ENCODE data around the gene THY1. TPM values are rescaled to one million over a fixed set of nuclear protein-coding genes. Genes with fewer than 3 reads are reported as not detected.

THY1 gene
- total and polyA plus RNA-seq, 2 of the 8 experiments (the other 6 are each of a cell fraction or from before 2014, with no cell fraction given) = 286 to 2,479 TPM

- Histone ChIP-seq H4K8ac (ENCODE audit: extremely low read depth, insufficient read depth, low read length) (no peak overlapping the region), H3K4me3 (ENCODE audit: extremely low read depth in 1 of 4, insufficient read depth in 2 of 4, low read depth in 3 of 4, low read length in 4 of 4) (no peak overlapping the region), H3K4me2 (ENCODE audit: insufficient read depth in 1 of 2, low read depth in 2 of 2, low read length in 2 of 2) (no peak overlapping the region), H4K20me1 (replicated peaks in 1 of 2; ENCODE audit: control insufficient read depth in 1 of 2, insufficient read depth in 2 of 2, low read length in 2 of 2) (no peaks in the 10 kb centered on the region), H3K79me1 (ENCODE audit: low read depth, low read length) (no peaks in the 10 kb centered on the region), H2AFZ (ENCODE audit: low read length) (no peak overlapping the region), H3K27ac (ENCODE audit: low read depth, low read length) (no peak overlapping the region), H3K4me1 (replicated peaks in 1 of 4; ENCODE audit: control insufficient read depth in 3 of 4, insufficient read depth in 4 of 4, low read length in 3 of 4) (peaks cover 0 to 13% (median 10%) of the 10 kb centered on the region in 4 experiments; a peak in 6 of 7 replicates), H3K9me3 (ENCODE audit: insufficient read depth in 2 of 2, low read depth in 1 of 2, low read length in 1 of 2) (no peaks in the 10 kb centered on the region), H2BK20ac (ENCODE audit: low read length) (no peak overlapping the region), H2BK12ac (ENCODE audit: low read depth, low read length) (no peak overlapping the region), H3K79me2 (ENCODE audit: control insufficient read depth in 1 of 2, insufficient read depth in 2 of 2, low read length in 2 of 2) (no peaks in the 10 kb centered on the region), H2BK5ac (ENCODE audit: low read depth, low read length) (no peak overlapping the region), H3K9ac (replicated peaks in 1 of 4; ENCODE audit: extremely low read depth in 1 of 4, low read depth in 3 of 4, low read length in 3 of 4) (no peak overlapping the region), H3K56ac (replicated peaks; ENCODE audit: insufficient read length, low read depth, low read length) (no peak overlapping the region), H3K18ac (ENCODE audit: extremely low read depth, low read length) (no peak overlapping the region), H2BK15ac (ENCODE audit: low read length) (no peak overlapping the region), H3K14ac (ENCODE audit: insufficient read length) (no peak overlapping the region), H3K23me2 (ENCODE audit: low read depth, low read length) (peaks cover 12% of the 10 kb centered on the region), H2AK5ac (ENCODE audit: low read depth, low read length) (no peak overlapping the region), H4K5ac (ENCODE audit: insufficient read length, low read depth, low read length) (no peak overlapping the region), H4K91ac (replicated peaks; ENCODE audit: insufficient read length, low read length) (no peak overlapping the region), H3K23ac (ENCODE audit: insufficient read length) (no peak overlapping the region), H3K36me3 (ENCODE audit: control insufficient read depth in 2 of 4, insufficient read depth in 4 of 4, low read length in 3 of 4) (no peaks in the 10 kb centered on the region), H2BK120ac (replicated peaks; ENCODE audit: low read depth, low read length) (no peak overlapping the region), H3K27me3 (replicated peaks in 1 of 4; ENCODE audit: control insufficient read depth in 3 of 4, extremely low read depth in 1 of 4, insufficient read depth in 3 of 4, low read length in 3 of 4) (peaks cover 0 to 12% (median 8%) of the 10 kb centered on the region in 4 experiments; a peak in 6 of 7 replicates), H3K4ac (replicated peaks; ENCODE audit: insufficient read length, low read depth, low read length) (no peak overlapping the region)
- TF ChIP-seq, protein P1, sequence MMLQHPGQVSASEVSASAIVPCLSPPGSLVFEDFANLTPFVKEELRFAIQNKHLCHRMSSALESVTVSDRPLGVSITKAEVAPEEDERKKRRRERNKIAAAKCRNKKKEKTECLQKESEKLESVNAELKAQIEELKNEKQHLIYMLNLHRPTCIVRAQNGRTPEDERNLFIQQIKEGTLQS (IDR thresholded peaks at IDR 0.05; ENCODE audit: insufficient read depth, low read depth, low read length) = no peak
- peak; percentile 2 to 5; a peak in 1 of 4 replicates for TF ChIP-seq RAD21 (IDR thresholded peaks at IDR 0.05 in 1 of 2, conservative IDR thresholded peaks at IDR 0.05 in 1 of 2; ENCODE audit: low read depth in 2 of 2, low read length in 2 of 2)
- no peak for TF ChIP-seq TBP (IDR thresholded peaks at IDR 0.05; ENCODE audit: low read depth, low read length)
- TF ChIP-seq HDAC2 (IDR thresholded peaks at IDR 0.05; ENCODE audit: borderline replicate concordance in 1 of 2, low read depth in 2 of 2, low read length in 2 of 2) = no peak
- no peak for TF ChIP-seq USF2 (IDR thresholded peaks at IDR 0.05; ENCODE audit: low read length)
- TF ChIP-seq SP2 (IDR thresholded peaks at IDR 0.05; ENCODE audit: low read length) = no peak
- ChIA-PET CTCF (ENCODE audit: partially characterized antibody) (interaction anchor here (0.6 to 26.3 kb wide), 12 partner anchors 9 to 199 kb away, joined by 3 to 474 read pairs (median 5); partner anchors contain the start of genes C1QTNF5 and MFRP), POLR2A (ENCODE audit: partially characterized antibody) (no interaction called here)
- 91 to 100% methylated on average over 1 to 2 of the region's 2 CpGs for WGBS, 2 experiments (ENCODE audit: extremely low coverage in 1 of 2, insufficient coverage in 1 of 2, insufficient read length in 1 of 2, insufficient replicate concordance in 2 of 2, low coverage in 1 of 2, low lambda C conversion rate in 2 of 2, missing lambda C conversion rate in 1 of 2)
- DNase-seq (ENCODE audit: low read depth in 1 of 2, low spot score in 2 of 2) (no peak), FAIRE-seq (no peak)
Measured at GRCh38 chr11:119384332-119384731, 38.6 kb downstream of the THY1 start.
